ENCODE results near the gene STMN1.

GRCh38 chr1:25864434-25864833 lies 41.8 kb downstream of the STMN1 start:
- TF ChIP-seq POLR2AphosphoS5 (IDR thresholded peaks at IDR 0.05; ENCODE audit: low read depth, low read length), result no peak
- TF ChIP-seq POLR2A (IDR thresholded peaks at IDR 0.05; ENCODE audit: low read depth, low read length), result no peak

Data from GM12892 (cell line).